ENCODE data around the gene ADAD2.

DNA sequence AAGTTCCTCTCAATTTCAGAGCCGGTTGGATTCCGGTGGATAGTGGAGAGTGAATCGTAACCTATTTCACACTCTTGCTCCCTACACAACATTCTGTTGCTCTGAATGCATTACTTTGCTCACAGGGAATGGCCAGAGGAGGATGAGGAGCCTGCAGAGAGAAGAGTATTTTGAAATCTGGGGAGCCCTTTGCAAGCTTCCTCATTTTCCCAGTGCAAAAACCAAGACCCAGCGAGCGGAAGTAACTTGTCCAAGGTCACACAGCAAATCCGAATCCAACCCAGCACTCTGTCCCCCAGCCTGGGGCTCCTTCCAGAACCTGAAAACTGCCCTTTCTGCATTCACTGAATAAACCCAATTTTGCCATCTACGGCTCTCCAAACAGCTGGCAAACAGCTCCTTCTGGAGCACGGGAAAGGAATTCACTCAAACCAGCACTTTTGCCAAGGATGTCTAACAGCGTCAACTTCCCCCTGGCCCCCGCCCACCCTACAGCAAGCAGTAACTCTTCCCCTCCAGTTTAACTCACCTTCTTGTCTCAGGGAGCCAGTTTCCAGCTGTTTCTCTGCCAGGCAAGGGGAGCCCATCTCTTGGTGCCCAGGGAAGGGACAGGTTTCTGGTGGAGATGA, 48.3 kb downstream of the ADAD2 start:
- TF ChIP-seq, protein P1, sequence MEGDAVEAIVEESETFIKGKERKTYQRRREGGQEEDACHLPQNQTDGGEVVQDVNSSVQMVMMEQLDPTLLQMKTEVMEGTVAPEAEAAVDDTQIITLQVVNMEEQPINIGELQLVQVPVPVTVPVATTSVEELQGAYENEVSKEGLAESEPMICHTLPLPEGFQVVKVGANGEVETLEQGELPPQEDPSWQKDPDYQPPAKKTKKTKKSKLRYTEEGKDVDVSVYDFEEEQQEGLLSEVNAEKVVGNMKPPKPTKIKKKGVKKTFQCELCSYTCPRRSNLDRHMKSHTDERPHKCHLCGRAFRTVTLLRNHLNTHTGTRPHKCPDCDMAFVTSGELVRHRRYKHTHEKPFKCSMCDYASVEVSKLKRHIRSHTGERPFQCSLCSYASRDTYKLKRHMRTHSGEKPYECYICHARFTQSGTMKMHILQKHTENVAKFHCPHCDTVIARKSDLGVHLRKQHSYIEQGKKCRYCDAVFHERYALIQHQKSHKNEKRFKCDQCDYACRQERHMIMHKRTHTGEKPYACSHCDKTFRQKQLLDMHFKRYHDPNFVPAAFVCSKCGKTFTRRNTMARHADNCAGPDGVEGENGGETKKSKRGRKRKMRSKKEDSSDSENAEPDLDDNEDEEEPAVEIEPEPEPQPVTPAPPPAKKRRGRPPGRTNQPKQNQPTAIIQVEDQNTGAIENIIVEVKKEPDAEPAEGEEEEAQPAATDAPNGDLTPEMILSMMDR (conservative IDR thresholded peaks at IDR 0.05; ENCODE audit: low read length): no peak
- TF ChIP-seq EZH2phosphoT487 (IDR thresholded peaks at IDR 0.05; ENCODE audit: borderline replicate concordance, low read depth, low read length): no peak
